HCT116 (cell line): ENCODE data around the gene MSTO1.

Source experiments
- CEBPB ChIP-seq: IDR thresholded peaks from 2 replicates; pipeline ENCODE4 v1.6.1; 2012; ENCODE audit warnings: low read depth
- EGR1 ChIP-seq: IDR thresholded peaks from 2 replicates; pipeline ENCODE4 v1.6.1; 2012; ENCODE audit warnings: low read depth
- EZH2 ChIP-seq: fragments of 200-600 bp; sonication (generic); IDR thresholded peaks from 2 replicates; pipeline ENCODE4 v1.6.1; 2017; ENCODE audit warnings: antibody characterized with exemption, mixed run types
- POLR2A ChIP-seq: IDR thresholded peaks from 2 replicates; pipeline ENCODE4 v1.7.0; 2011; ENCODE audit warnings: borderline replicate concordance; ENCODE audit not compliant: insufficient read depth, insufficient read length; ENCODE audit errors: extremely low read depth
- POLR2AphosphoS5 ChIP-seq: IDR thresholded peaks from 2 replicates; pipeline ENCODE4 v1.6.1; 2011; ENCODE audit warnings: mild to moderate bottlenecking, low read depth, low read length, moderate library complexity
- RAD21 ChIP-seq: IDR thresholded peaks from 2 replicates; pipeline ENCODE4 v1.6.1; 2012; ENCODE audit warnings: low read depth, mild to moderate bottlenecking
- SP1 ChIP-seq: IDR thresholded peaks from 2 replicates; pipeline ENCODE4 v1.6.1; 2012; ENCODE audit warnings: low read depth
- TF ChIP-seq, protein P1 (sequence below), 3 experiments: fragments of 200-600 bp in 1 of 3; sonication (generic) in 1 of 3; IDR thresholded peaks in 2 of 3; conservative IDR thresholded peaks in 1 of 3; 2 replicates each; pipeline ENCODE4 v1.5.1; 2012 to 2017; ENCODE audit warnings: low read depth in 2 of 3, low read length in 2 of 3, antibody characterized with exemption in 1 of 3, borderline replicate concordance in 1 of 3, control low read depth in 1 of 3, mild to moderate bottlenecking in 1 of 3, mixed read lengths in 1 of 3, mixed run types in 1 of 3, moderate library complexity in 1 of 3; ENCODE audit not compliant: insufficient read depth in 1 of 3
- TF ChIP-seq, protein P2 (sequence below): IDR thresholded peaks from 2 replicates; pipeline ENCODE4 v1.6.1; 2012
- TF ChIP-seq, protein P3 (sequence below): IDR thresholded peaks from 2 replicates; pipeline ENCODE4 v1.6.1; 2012; ENCODE audit warnings: low read depth
- TF ChIP-seq, protein P4 (sequence below): IDR thresholded peaks from 2 replicates; pipeline ENCODE4 v1.6.1; 2011; ENCODE audit warnings: mild to moderate bottlenecking, low read length, moderate library complexity; ENCODE audit not compliant: insufficient replicate concordance; ENCODE audit errors: extremely low read depth
- TF ChIP-seq, protein P5 (sequence below): IDR thresholded peaks from 2 replicates; pipeline ENCODE4 v1.6.1; 2012

DNA sequence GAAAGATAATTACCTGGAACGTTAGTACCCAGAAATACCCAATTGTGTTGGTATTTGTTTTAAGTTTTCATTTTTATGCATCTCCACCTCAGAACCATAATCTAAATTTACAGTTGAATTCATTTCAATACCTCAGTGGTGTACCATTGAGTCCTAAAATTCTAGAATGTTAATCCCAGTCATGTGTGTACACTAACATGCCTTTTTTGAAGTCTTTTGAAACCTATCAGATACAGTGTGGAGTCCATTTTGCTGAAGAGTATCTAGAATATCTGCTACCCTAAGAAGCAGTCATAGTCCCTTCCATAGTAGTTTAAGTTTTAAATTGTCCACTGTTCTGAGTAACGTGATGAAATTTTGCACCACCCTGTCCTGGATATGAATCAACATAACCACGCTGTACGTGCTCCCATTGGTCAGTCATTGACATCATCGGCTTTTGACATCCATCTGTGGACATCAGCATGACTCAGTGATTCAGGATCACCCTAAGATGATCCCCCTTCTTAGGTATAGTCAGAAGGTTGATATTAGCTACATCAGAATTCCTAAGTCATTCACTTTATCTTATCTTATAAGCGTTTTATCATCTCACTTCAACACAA is 39.9 kb upstream of the MSTO1 start:
- TF ChIP-seq, protein P1, sequence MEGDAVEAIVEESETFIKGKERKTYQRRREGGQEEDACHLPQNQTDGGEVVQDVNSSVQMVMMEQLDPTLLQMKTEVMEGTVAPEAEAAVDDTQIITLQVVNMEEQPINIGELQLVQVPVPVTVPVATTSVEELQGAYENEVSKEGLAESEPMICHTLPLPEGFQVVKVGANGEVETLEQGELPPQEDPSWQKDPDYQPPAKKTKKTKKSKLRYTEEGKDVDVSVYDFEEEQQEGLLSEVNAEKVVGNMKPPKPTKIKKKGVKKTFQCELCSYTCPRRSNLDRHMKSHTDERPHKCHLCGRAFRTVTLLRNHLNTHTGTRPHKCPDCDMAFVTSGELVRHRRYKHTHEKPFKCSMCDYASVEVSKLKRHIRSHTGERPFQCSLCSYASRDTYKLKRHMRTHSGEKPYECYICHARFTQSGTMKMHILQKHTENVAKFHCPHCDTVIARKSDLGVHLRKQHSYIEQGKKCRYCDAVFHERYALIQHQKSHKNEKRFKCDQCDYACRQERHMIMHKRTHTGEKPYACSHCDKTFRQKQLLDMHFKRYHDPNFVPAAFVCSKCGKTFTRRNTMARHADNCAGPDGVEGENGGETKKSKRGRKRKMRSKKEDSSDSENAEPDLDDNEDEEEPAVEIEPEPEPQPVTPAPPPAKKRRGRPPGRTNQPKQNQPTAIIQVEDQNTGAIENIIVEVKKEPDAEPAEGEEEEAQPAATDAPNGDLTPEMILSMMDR (IDR thresholded peaks at IDR 0.05 in 2 of 3, conservative IDR thresholded peaks at IDR 0.05 in 1 of 3; ENCODE audit: borderline replicate concordance in 1 of 3, insufficient read depth in 1 of 3, low read depth in 2 of 3, low read length in 2 of 3) = no peak
- TF ChIP-seq, protein P2, sequence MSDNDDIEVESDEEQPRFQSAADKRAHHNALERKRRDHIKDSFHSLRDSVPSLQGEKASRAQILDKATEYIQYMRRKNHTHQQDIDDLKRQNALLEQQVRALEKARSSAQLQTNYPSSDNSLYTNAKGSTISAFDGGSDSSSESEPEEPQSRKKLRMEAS = no peak
- TF ChIP-seq POLR2AphosphoS5 (no peak), RAD21 (no peak), EGR1 (no peak), POLR2A (no peak), SP1 (no peak), EZH2 (no peak), CEBPB (no peak)
- TF ChIP-seq, protein P3, sequence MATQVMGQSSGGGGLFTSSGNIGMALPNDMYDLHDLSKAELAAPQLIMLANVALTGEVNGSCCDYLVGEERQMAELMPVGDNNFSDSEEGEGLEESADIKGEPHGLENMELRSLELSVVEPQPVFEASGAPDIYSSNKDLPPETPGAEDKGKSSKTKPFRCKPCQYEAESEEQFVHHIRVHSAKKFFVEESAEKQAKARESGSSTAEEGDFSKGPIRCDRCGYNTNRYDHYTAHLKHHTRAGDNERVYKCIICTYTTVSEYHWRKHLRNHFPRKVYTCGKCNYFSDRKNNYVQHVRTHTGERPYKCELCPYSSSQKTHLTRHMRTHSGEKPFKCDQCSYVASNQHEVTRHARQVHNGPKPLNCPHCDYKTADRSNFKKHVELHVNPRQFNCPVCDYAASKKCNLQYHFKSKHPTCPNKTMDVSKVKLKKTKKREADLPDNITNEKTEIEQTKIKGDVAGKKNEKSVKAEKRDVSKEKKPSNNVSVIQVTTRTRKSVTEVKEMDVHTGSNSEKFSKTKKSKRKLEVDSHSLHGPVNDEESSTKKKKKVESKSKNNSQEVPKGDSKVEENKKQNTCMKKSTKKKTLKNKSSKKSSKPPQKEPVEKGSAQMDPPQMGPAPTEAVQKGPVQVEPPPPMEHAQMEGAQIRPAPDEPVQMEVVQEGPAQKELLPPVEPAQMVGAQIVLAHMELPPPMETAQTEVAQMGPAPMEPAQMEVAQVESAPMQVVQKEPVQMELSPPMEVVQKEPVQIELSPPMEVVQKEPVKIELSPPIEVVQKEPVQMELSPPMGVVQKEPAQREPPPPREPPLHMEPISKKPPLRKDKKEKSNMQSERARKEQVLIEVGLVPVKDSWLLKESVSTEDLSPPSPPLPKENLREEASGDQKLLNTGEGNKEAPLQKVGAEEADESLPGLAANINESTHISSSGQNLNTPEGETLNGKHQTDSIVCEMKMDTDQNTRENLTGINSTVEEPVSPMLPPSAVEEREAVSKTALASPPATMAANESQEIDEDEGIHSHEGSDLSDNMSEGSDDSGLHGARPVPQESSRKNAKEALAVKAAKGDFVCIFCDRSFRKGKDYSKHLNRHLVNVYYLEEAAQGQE = no peak
- TF ChIP-seq, protein P4, sequence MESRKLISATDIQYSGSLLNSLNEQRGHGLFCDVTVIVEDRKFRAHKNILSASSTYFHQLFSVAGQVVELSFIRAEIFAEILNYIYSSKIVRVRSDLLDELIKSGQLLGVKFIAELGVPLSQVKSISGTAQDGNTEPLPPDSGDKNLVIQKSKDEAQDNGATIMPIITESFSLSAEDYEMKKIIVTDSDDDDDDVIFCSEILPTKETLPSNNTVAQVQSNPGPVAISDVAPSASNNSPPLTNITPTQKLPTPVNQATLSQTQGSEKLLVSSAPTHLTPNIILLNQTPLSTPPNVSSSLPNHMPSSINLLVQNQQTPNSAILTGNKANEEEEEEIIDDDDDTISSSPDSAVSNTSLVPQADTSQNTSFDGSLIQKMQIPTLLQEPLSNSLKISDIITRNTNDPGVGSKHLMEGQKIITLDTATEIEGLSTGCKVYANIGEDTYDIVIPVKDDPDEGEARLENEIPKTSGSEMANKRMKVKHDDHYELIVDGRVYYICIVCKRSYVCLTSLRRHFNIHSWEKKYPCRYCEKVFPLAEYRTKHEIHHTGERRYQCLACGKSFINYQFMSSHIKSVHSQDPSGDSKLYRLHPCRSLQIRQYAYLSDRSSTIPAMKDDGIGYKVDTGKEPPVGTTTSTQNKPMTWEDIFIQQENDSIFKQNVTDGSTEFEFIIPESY = no peak
- TF ChIP-seq, protein P5, sequence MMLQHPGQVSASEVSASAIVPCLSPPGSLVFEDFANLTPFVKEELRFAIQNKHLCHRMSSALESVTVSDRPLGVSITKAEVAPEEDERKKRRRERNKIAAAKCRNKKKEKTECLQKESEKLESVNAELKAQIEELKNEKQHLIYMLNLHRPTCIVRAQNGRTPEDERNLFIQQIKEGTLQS = no peak
